ENCODE measurements around the gene CFAP77. TPM values are rescaled to one million over a fixed set of nuclear protein-coding genes. Genes with fewer than 3 reads are reported as not detected.

Gene CFAP77
- total RNA-seq, 2 donors from 2014 or later: not detected

DNA sequence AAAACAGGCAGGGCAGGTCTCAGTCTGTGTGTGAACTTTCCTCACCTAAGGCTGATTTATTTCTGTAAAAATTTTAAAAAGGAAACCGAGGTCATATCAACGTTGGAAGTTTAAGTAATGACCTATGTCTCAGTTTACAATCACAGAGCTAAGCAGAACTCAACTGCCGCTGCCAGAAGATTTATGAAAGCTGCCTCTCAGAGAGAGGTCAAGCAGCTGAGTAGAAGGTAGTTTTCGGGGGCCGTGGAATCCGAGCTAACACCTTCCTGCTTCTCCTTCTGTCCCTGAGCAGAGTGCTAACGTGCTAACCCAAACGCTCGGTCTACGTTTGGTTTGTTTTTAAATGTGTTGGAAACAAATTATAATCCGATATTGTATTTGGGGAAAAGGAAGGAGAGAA lies 14.5 kb upstream of the CFAP77 start:
- Mint-ChIP-seq H3K9me3 (no peaks in the 10 kb centered on the region), H3K36me3 (peaks cover 18 to 23% of the 10 kb centered on the region in 2 donors), H3K27ac (peak overlapping the region in 1 of 2 donors; percentile 36)
- ATAC-seq (no peak), DNase-seq (ENCODE audit: low spot score in 2 of 2) (no peak)

DNA sequence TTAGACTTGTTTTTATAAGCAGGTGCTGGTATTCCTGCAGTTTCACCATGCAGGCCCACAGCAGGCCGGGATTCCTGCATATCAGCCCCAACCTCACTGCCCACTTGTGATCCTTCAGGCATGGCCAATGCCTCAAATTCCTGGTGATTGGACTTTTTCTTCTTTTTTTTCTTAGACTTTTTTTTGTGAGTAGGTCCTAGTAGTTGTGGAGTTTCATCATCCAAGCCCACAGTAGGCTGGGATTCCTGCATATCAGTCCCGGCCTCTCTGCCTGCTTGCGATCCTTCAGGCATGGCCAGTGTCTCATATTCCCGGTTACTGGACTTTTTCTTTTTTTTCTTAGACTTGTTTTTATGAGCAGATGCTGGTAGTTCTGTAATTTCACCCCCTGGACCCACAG lies 8.2 kb upstream of the CFAP77 start:
- H3K9me3 Mint-ChIP-seq: no peaks in the 10 kb centered on the region
- DNase-seq (ENCODE audit: low spot score in 2 of 2) (no peak), ATAC-seq (no peak)
- peaks cover 46 to 50% of the 10 kb centered on the region in 2 donors for H3K36me3 Mint-ChIP-seq
- H3K27ac Mint-ChIP-seq: peak overlapping the region; percentile 56 to 68

DNA sequence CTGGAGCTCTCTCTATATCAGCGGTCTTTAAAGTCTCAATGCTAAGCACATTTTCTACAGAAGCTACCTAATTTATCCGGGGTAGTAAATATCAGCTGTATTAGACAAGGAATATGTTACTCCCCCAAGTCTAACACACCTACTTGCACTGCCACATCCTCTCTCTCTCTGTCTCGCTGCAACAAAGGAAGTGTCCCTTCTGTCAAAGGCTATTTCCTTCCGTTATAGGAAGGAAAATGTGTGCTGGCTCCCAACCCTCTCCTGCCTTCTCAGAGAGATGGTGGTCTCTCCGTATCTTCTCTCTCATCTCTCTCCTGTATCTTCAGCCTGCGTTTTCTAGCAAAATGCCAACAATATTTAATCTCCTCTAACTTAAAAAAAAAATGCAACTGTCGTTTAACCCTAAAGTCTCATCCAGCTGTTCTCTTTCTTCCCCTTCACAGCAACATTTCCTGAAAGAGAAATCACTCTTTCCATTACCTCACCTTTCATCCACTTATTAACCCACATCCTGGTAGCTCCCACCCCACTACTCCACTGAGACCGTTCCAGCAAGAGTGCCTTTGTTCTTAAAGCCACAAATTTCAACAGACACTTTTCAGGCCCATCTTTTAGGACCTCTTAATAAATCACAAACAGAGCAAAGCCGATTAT lies 5.7 kb upstream of the CFAP77 start:
- H3K36me3 Mint-ChIP-seq: peaks cover 40 to 43% of the 10 kb centered on the region in 2 donors
- ATAC-seq (peak; percentile 61 to 66), DNase-seq (ENCODE audit: low spot score in 2 of 2) (no peak)

DNA sequence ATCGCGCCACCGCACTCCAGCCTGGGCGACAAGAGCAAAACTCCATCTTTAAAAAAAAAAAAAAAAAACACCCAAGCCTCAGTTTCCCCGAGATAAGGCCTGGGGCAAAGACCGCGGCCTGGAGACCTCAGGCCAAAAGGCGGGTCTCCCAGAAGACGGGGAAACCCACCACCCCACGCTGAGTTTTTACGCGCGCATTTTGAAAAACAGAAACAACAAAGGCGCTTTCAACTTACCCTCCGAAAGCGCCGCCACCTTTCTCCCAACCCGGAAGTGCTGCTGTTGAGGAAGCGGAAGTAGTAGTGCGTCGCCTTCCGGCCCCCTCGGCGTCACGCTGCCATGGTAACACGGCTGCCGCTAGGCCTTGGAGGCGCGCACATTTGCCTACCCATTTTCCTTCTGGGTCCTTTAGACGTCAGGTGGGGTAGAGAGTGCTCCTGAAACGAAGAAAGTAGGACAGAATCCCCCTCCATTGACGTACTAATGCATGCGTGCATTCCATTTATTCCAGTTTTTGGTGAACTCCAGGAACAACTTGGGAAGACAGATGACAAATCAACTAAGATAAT lies 3.4 kb upstream of the CFAP77 start, which contains the start of gene TTF1:
Gene TTF1, minus strand, starts transcription at position 287 of the 569 bp plus-strand sequence. CDS start 4,019 bp downstream, outside the sequence.
- DNase-seq (ENCODE audit: low spot score in 2 of 2): peak; percentile 88 to 90
- ATAC-seq: peak; percentile 90 to 93
- no peaks in the 10 kb centered on the region for H3K9me3 Mint-ChIP-seq
- H3K27ac Mint-ChIP-seq: peak within 1 kb of the TSS; percentile 90 to 92
- H3K36me3 Mint-ChIP-seq: peaks cover 36 to 42% of the 10 kb centered on the region in 2 donors

More for the DNA sequence above, 5.7 kb upstream of the CFAP77 start:
- Mint-ChIP-seq H3K9me3 (no peaks in the 10 kb centered on the region), H3K27ac (peak overlapping the region; percentile 90 to 92)

DNA sequence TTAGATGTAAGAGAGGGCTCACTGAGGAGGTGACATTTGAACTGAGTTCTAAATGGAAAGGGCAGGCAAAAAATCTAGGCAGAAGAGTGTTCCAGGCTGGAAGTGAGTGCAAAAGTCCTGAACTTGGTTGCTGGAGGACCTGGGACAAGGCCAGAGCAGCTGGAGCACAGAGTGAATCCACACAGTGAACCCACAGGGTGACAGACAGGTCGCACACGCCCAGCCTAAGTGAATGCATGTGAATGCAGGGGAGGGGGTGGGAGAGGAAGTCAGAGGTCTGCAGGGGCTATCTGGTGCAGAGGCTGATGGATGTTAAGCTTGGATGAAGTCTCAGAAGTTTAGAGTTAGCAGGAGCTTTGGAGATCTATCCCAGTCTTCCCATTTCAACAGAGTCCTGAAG lies 2.8 kb upstream of the CFAP77 start:
- peaks cover 31 to 36% of the 10 kb centered on the region in 2 donors for H3K36me3 Mint-ChIP-seq
- DNase-seq (ENCODE audit: low spot score in 2 of 2) (no peak), ATAC-seq (no peak)
- H3K9me3 Mint-ChIP-seq: no peaks in the 10 kb centered on the region
- peak overlapping the region in 1 of 2 donors; percentile 90 for H3K27ac Mint-ChIP-seq

DNA sequence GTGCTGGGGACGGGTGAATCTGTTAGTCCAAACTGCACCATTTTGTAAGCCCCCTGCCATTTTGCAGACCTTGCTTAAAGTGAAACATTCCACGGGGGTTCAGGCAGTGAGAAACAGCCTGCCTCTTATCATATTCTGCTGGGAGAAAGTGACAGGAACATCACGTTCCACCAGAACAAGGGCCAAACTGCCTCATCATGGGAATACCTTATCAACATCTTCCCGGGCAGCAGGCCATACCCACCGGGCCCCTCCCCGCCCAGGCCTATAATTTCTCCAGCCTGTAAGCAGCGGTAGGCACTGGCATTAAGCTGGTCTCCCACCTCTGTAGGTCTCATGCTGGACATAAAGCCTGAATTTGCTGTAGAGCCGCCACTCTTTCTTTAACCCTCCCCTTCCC lies 1.5 kb upstream of the CFAP77 start:
- no peaks in the 10 kb centered on the region for H3K9me3 Mint-ChIP-seq
- ATAC-seq: no peak
- no peak for DNase-seq (ENCODE audit: low spot score in 2 of 2)
- H3K36me3 Mint-ChIP-seq: peaks cover 25 to 26% of the 10 kb centered on the region in 2 donors
- no peak overlapping the region for H3K27ac Mint-ChIP-seq

DNA sequence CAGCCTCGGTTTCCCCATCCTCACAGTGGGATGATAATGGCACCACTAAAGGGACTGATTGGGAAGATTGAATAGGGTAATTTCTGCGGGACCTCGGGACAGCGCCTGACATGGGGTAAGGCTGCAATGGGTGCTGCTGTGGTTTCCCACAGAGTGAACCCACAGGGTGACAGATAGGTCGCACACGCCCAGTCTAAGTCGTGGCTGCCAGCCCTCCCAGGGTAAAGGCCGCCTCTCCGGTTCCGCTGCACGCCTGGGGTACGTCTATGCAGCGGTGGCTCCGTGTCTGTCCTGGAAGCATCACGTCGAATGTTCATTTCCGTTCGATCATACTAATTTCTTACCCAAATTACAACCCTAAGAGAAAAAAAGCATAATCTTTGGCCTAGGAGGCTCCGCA lies 631 bp downstream of the CFAP77 start:
- DNase-seq (ENCODE audit: low spot score in 2 of 2) (no peak), ATAC-seq (peak; percentile 11 to 25)
- Mint-ChIP-seq H3K9me3 (no peaks in the 10 kb centered on the region), H3K36me3 (peaks cover 12% of the 10 kb centered on the region in 2 donors), H3K27ac (peak overlapping the region in 1 of 2 donors; percentile 29)

DNA sequence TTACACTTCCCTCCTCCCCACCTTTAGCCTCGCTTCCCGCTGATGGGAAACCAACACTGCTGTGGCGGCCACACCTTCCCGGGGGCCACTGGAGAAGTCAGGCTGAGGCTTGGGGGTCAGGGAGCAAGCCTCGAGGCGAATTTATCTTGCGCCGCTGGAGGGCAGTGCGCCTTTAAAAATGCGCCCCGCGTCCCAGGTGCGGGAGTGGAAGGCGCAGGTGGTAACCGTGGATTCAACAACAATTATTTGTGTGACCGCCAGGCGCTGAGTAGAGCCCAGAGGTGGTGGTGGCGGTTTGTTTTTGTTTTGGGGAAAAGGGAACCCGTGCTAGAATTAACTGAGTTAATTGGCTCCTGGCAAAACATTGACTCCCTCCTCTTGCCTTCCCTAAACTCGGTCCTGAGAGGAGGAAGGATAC lies 1.1 kb downstream of the CFAP77 start:
- peak in 1 of 2 donors; percentile 76 for DNase-seq (ENCODE audit: low spot score in 2 of 2)
- Mint-ChIP-seq H3K9me3 (no peaks in the 10 kb centered on the region), H3K27ac (no peak overlapping the region), H3K36me3 (peaks cover 7 to 8% of the 10 kb centered on the region in 2 donors)
- peak; percentile 49 to 71 for ATAC-seq

DNA sequence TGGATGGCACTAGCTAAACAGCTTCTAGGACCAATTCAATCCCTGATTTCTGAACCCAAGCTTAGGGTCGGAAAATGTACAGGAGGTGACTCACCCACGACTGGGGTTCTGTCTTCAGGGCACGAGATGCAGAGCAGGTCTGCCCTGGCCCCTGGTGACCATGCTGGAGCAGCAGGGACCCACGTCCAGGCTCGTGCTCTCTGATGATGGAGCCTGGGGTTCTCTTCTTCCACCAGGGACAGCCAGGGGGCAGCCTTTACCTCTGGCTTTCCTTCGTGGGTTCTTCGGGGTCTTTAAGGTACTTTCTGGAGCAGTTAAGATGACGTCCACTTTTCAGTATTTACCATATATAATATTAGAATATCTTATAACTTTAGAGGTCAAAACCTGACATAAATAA lies 2.1 kb downstream of the CFAP77 start:
- peak in 1 of 2 donors; percentile 49 for DNase-seq (ENCODE audit: low spot score in 2 of 2)
- H3K27ac Mint-ChIP-seq: no peak overlapping the region
- no peaks in the 10 kb centered on the region for H3K36me3 Mint-ChIP-seq
- peak; percentile 51 to 55 for ATAC-seq
- no peaks in the 10 kb centered on the region for H3K9me3 Mint-ChIP-seq

DNA sequence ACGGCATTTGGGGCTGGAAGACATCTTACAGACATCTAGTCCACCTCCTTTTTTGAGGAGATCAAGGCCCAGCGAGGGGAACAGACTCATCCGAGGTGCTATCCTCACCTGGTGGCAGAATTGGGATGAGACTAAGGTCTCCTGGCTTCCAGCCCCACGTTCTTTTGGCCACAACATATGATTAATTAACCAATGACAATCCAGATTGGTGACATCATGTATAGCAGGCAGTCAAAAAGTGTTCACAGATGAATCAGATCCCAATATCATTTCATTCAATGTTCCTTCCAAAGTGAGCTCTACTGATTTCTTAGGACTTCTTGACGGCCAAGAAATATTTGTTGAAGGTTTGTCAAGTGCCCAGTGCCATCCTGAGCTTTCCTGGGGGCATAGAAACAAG lies 3.9 kb downstream of the CFAP77 start:
- Mint-ChIP-seq H3K9me3 (no peaks in the 10 kb centered on the region), H3K27ac (no peak overlapping the region), H3K36me3 (no peaks in the 10 kb centered on the region)
- DNase-seq (ENCODE audit: low spot score in 2 of 2) (no peak), ATAC-seq (no peak)

DNA sequence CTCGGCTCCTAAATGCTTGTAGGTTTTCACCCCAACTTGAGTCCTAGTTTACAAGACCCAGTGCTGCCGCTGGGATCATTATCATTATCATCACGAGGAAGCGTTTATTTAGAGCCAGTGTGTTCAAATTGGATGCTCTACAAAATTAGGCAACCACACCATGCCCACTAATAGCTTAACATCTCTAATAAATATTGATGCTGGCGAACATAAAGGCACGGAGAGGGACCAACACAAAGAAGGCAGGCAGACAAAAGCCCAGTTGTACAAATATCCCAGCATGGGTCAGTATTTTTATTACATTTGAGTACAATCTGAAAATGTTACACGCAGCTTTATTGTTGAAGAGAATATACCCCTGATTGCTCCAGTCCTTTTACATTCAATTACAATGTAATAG lies 4.7 kb downstream of the CFAP77 start:
- H3K9me3 Mint-ChIP-seq: no peaks in the 10 kb centered on the region
- no peaks in the 10 kb centered on the region for H3K36me3 Mint-ChIP-seq
- ATAC-seq (no peak), DNase-seq (ENCODE audit: low spot score in 2 of 2) (no peak)
- H3K27ac Mint-ChIP-seq: no peak overlapping the region

DNA sequence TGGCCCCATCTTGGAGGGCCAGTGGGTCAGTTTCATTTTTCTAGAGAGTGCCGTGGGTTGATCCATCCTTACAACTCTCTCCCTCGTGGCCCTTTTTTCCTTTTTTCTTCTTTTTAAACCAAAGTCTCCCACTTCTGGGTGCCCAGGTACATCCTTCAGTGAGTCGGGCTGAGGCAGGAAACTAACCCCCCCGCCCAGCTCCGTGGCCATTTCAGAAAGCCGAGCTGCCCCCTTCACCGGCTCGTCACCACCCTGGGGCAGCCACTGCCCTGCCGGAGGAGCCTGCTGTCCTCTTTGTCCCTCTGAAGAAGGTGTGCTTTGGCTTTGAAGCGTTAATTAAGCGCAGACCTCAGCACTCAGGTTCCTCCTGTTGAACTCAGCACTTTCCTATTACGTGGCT lies 5.2 kb downstream of the CFAP77 start:
- no peak for ATAC-seq
- Mint-ChIP-seq H3K9me3 (no peaks in the 10 kb centered on the region), H3K36me3 (no peaks in the 10 kb centered on the region), H3K27ac (no peak overlapping the region)
- no peak for DNase-seq (ENCODE audit: low spot score in 2 of 2)

DNA sequence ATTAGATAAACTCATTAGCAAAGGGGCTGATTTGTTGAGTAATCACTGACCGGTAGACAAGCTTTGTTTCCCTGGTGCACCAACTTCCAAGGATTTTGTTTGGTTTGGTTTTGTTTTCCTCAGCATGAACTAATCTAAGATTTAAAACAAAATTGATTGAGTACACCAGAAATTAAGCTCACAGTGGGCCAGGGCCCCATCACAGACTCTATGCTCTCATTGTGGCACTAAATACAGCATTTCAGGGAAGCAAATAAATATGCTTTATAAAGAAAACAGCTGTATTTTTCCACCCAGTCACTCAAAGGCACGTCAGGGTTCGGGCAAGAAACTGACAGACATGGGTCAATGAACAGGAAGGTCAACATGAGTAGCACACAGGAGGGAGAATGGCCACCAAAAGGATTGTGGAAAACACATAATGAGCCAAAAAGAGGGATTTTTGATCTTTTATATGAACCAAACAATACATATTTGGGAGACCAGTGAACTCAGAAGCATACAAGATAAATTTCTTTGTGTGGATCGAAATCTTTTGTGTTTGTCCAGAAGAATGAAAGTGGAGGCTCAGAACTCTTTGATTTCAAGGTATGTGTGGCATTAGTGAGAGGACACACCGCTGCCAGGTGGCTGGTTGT lies 8.8 kb downstream of the CFAP77 start:
- no peaks in the 10 kb centered on the region for H3K9me3 Mint-ChIP-seq
- H3K27ac Mint-ChIP-seq: no peak overlapping the region
- no peak for ATAC-seq
- DNase-seq (ENCODE audit: low spot score in 2 of 2): no peak
- H3K36me3 Mint-ChIP-seq: no peaks in the 10 kb centered on the region

DNA sequence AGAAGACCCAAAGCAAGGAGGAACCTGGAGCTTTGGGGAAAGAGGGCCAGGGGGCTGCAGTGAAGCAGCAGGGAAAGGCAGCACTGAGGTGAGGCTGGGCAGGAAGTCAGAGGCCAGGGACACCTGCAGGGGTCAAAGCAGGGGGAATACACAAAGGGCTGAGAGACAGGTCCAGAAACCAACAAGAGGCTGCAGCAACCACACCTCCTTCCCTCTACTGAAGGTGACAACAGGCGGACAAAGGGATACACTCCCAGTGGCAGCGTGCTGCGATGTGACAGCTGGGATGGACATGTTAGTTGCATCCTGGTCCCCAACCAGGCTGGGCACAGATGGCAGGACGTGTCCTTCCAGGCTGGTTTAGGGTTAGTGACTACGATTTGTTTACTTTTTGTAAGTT lies 12.6 kb downstream of the CFAP77 start:
- H3K27ac Mint-ChIP-seq: no peak overlapping the region
- DNase-seq (ENCODE audit: low spot score in 2 of 2) (no peak), ATAC-seq (no peak)
- H3K36me3 Mint-ChIP-seq: no peaks in the 10 kb centered on the region
- H3K9me3 Mint-ChIP-seq: no peaks in the 10 kb centered on the region

DNA sequence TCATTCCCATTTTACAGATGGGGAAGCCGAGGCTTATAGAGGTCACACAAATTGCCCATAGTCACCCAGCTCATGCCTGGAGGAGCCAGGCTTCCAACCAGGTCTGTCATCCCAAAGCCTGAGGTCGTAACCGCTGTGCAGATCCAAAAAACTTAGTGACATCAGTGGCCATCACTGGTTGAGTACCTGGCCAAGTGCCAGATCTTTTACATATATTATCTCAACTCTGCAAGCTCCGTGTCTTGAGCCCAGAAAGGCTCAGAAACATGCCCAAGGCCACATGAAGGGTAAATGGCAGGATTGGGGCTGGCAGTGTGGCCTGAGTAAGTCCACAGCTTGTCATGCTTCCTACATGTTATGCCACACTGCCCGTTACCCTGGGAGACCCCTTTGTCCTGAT lies 13.5 kb downstream of the CFAP77 start:
- DNase-seq (ENCODE audit: low spot score in 2 of 2): no peak
- no peak for ATAC-seq
- Mint-ChIP-seq H3K9me3 (no peaks in the 10 kb centered on the region), H3K27ac (no peak overlapping the region), H3K36me3 (no peaks in the 10 kb centered on the region)

DNA sequence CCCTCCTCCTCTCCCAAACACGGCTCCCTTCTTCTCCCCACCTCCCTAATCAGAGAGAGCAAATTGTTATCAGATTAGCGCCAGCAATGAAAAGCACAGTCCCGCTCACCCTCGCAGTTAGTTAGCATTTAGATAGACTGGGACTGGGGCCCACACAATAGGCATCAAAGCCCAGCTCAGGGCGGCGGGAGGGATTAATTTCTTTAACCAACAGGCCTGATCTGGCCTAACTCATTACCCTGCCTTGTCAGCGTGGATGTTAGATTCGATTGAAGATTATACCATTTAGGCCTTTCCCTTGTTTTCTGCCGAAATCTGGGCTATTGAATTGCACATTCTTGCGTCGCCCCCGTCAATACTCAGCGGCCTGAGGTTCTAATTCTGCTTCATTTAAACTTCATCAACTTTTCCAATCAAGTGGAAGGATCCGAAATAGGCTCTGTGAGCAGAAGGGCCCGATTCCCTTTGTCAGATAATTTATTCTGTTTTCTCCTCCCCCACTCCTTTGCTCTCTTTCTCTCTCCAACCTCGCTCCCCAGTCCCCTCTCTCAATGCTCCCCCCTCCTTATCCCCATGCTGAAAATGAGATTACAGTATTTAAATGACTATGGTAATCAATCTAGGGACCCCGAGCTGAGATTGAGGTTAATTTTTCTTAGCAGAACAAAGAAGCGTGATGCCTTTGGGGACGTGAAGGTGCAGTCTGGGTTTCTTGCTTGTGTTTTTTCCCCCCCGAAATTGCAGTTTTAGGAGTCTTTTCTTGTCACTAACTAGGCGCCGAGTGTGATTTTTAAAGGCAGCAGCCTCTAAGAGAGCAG lies 15.1 kb downstream of the CFAP77 start:
- no peak for DNase-seq (ENCODE audit: low spot score in 2 of 2)
- no peak for ATAC-seq
- Mint-ChIP-seq H3K27ac (no peak overlapping the region), H3K36me3 (no peaks in the 10 kb centered on the region), H3K9me3 (no peaks in the 10 kb centered on the region)

DNA sequence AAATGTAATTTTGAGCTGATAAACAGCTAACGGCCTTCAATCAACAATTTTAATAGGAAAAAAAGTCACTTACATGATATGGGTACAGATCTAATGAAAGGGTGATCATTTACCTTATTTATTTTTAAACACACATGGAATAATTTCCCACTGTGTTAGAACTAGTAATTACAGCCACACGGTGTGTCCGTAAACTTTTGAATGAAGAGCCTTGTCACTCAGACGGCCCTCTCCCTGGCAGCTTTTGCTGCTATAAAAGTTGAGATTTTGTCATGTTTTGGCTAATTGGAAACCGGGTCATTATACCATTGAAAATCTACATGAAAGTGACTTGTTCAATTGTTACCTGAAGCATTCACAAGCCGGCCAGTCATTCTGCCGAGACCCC lies 15.7 kb downstream of the CFAP77 start:
- H3K9me3 Mint-ChIP-seq: no peaks in the 10 kb centered on the region
- ATAC-seq (no peak), DNase-seq (ENCODE audit: low spot score in 2 of 2) (no peak)
- no peaks in the 10 kb centered on the region for H3K36me3 Mint-ChIP-seq
- H3K27ac Mint-ChIP-seq: no peak overlapping the region
